Stimulated activated CD4-positive, alpha-beta T cell treated with anti-CD3 and anti-CD28 coated beads, Interleukin-15, amount 100 ng/mL, for 24 hours (primary cell): ENCODE measurements around the gene NXNL1.
A peak's percentile ranks its signal among the peaks of the same experiment; 100 is the strongest.
"Not testable (repeated sequence)": the region's sequence is repeated elsewhere in the genome, so short reads cannot be mapped to it uniquely, and the experiment has no call there.

Experiments
- DNase-seq: peaks from one replicate; pipeline ENCODE4 v3.0.0-alpha.2; 2020

NXNL1 gene

GRCh38 chr19:17486545-17487240, 26.0 kb upstream of the NXNL1 start:
- no peak for DNase-seq

- no peak for DNase-seq
These were observed 23.9 kb upstream of the NXNL1 start for GRCh38 chr19:17484520-17485185.

- DNase-seq: no peak
These were observed 22.9 kb upstream of the NXNL1 start for GRCh38 chr19:17483605-17484002.

DNA sequence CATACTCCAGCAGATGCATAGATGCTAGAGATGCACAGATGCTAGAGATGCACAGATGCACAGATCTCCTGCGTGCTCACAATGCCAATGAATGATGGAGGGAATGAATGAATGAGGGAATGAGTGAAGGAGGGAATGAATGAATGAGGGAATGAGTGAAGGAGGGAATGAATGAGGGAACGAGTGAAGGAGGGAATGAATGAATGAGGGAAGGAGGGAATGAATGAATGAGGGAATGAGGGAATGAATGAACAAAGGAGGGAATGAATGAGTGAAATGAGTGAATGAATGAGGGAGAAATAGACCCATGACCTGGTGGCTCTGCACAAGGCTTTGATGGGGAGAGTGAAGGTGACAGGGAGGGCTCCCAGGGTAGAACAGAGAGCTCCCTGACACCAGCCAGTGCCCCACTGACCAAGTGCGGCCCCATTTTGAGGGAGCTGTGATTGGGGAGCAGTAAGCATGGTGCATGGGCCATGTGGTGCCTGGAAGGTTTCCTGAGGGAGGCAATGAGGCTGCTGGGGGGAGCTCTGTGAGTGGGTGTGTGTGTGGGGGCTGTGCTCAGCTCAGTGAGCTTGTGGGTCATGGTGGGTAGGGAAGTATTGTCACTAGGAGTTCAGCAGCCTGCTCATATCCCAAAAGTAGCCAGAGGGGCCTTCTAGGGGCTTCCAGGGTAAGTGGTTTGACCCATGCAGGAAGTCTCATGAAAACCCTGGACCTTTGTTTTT, 22.3 kb upstream of the NXNL1 start:
- no peak for DNase-seq

DNA sequence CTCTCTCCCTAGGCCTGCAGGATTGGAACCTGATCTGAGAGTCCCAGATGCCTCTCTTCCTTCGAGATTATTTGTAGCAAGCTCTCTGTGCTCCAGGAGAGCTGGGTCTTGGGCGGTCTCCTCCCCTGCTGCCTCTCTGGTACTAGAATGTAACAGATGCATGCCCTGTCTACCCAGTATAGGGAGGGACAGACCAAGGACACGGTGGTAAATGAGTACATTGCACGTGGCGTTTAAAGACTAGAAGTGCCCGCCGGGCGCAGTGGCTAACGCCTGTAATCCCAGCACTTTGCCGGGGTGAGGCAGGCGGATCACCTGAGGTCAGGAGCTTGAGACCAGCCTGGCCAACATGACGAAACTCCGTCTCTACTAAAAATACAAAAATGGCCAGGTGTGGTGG, 21.3 kb upstream of the NXNL1 start:
- no peak for DNase-seq

GRCh38 chr19:17479325-17479791, 18.6 kb upstream of the NXNL1 start:
- DNase-seq: no peak

- DNase-seq: no peak
These were observed 14.9 kb upstream of the NXNL1 start for GRCh38 chr19:17475541-17476115.

GRCh38 chr19:17475011-17475540, 14.3 kb upstream of the NXNL1 start:
- DNase-seq: not testable (repeated sequence)

DNA sequence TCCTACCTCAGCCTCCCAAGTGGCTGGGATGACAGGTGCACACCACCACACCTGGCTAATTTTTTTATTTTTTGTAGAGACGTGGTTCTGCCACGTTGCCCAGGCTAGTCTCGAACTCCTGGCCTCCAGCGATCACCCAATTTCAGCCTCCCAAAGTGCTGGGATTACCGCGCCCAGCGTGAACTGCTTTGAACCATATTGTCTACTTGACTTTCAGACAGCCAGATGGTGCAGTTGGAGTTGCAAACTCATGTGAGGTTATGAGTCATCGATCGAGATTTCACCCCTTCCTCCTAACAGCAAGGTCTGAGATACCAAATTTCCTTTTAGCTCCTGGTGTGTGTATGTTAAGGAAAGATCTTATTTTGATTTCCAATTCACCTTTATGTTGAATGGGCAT, 12.3 kb upstream of the NXNL1 start:
- DNase-seq: peak; percentile 29

DNA sequence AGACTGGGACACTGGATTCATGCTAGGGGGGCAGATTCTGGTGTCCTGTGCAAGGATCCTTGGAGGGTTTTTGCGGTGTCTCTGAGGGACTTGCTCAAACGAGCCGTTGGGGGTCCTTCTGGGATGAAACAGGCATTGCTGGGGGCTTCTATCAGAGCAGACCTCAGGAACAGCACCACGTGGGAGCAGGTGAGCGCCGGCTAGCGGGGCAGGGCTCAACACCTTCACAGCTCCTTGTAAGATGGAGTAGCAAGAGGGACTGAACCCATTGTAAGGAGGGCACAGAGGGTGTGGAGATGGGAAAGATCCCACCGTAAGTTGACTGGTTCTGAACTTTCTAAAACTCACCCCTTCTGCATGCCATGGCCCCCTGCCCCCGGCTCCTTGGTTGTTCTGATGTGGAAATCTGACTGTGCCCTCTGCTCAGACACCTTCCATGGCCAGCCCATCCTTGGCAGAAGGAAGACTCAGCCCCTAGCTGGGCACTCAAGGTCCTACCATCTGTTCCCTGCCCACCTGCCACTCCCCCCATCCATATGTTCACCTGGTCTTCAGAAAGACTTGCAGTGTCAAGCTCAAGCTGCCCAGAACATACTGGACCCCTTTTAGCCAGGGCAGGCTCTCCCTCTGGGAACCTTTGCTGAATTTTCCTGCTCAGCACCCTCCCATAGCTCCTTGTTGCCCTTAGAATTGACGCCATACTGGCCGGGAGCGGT, 10.8 kb upstream of the NXNL1 start:
- DNase-seq: no peak

- DNase-seq: peak; percentile 96
These were observed 9.5 kb upstream of the NXNL1 start, which contains the start of gene SLC27A1 for GRCh38 chr19:17470068-17470841. SLC27A1 (plus strand) TSS chr19:17470524; CDS start chr19:17470541, 17 bp downstream.

DNA sequence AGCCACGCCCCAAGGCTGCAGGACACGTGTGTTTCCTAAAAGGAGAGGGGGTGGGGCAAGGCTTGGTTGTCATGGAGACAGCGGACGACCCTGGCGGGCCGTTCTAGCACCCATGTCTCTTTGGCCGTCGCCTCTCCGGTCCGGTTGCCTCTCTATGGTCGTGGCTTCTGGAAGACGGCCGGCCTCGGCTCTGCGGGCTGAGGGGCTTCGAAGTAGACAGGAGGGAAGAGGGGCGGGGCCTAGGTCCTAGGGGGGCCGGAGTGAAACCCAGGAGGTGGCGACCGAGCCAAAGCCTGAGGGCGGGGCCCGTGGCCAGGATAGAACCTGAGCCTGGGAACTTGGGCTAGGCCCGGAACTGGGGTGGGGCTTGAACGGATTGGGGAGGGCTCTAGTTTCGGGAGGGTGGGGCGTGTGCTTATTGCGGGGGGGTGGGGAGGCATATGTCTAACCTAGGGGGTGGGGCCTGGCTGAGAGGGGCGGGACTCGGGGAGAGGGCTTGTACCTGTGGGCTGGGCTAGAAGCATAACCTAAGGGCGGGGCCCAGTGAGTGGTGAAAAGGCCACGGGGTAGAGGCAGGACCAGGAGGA, 8.8 kb upstream of the NXNL1 start:
- DNase-seq: peak; percentile 93

DNA sequence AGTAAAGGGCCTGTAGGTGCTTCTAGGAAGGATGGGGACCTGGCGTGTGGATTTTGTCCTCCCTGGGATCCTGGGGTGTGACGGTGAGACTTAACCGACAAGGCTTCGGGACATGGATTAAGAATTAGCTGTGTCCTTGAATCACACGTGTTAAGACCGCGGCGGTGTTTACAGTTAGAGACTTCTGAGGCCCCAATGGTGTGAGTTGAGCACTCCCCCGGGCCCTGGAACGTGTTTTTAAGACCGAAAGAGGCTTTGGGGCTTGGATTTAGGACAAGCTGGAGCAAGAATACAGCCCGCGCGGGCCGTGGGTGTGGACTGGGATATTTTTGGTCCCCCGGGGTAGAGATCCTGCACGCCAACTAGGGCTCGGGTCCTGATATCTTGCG, 8.4 kb upstream of the NXNL1 start:
- no peak for DNase-seq

DNA sequence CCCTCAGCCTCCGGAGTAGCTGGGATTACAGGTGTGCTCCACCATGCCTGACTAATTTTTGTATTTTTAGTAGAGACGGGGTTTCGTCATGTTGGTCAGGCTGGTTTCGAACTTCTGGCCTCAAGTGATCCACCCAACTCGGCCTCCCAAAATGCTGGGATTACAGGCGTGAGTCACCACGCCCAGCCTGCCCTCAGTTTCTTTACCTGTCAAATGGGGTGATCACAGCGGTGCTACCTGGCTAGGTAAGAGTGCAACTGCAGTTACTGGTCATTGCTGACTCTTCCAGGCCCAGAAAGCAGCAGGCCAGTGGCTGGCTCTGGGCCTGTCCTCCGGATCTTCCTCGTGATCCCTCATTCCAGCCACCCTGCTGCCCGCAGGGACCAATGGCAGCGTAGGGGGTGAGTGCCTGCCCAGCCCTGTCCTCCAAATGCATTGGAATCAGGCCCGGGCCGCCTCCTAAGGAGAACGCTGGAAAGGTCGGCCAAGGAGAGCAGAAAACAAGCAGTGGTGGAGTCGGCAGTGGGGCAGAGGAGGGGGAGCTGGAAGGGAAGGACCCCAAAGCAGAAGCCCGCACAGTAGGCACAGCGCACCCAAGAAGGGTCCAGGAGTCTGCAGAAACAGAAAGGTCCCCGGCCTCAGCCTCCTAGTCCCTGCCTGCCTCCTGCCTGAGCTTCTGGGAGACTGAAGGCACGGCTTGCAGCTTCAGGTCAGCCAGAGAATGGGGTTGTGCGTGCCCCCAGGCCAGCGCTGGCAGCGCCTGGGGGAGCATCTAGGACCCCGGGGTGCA, 7.8 kb upstream of the NXNL1 start:
- no peak for DNase-seq

DNA sequence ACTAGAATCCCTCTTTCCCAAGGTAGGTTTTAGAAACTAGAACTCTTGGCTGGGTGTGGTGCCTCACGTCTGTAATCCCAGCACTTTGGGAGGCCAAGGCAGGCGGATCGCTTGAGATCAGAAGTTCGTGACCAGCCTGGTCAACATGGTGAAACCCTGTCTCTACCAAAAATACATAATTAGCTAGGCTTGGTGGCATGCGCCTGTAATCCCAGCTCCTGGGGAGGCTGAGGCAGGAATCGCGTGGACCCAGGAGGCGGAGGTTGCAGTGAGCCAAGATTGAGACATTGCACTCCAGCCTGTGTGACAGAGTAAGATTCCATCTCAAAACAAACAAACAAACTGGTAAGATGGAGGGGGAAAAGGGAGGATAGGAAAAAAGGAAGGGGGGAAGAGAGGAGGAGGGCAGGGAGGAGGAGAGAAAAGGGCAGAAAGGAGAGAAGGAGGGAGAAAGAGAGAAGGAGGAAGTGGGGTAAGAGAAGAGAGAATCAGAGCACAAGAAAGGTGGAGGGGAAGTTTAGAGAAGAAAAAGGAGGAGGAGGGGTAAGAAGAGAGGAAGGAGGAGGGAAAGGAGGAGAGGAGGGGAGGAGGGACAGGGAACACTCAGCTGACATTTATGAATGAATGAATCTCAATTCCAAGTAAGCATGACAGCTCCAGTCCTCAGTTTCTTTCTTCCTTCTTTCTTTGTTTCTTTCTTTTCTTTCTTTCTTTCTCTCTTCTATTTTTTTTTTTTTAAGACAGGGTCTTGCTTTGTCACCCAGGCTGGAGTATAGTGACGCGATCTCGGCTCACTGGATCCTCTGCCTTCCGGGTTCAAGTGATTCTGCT, 7.0 kb upstream of the NXNL1 start:
- DNase-seq: no peak

GRCh38 chr19:17466487-17466850, 5.7 kb upstream of the NXNL1 start:
- no peak for DNase-seq

DNA sequence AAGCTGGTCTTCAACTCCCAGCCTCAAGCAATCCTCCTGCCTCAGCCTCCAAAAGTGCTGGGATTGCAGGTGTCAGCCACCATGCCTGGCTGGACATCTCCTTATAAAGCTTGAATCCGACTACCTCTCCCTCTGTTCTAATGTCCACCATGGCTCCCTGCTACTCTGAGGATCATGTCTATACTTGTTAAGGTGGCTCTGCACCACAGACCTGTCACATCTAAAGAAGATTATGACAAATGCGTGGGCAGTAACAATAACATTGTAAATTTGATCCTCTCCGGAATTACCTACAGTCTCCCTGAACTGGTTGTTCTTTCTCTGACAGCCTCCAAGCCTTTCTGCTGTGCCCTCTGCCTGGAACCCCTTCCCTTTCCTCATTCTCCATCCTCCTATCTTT, 1.8 kb downstream of the NXNL1 start:
- DNase-seq: no peak

DNA sequence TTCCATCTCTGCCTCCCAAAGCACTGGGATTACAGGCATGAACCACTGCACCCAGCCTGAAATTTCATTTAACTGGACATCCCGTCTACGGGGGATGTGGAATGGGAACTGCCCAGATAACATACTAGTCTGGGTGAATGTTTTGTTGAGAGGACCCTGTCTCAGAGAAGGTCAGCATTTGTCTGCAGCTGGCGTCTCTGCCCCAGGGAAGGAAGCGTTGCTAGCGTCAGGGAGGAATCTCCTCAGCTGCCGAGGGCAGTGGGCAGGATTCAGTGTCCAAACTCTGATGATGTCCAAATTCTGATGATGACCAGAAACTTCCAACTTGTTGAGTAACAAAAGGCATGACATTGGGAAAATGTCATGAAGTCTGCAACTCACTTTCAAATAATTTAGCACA, 3.1 kb downstream of the NXNL1 start:
- no peak for DNase-seq

- no peak for DNase-seq
These were observed 4.6 kb downstream of the NXNL1 start for GRCh38 chr19:17456127-17456526.
